HG02840 (cell line): ENCODE measurements around the gene CDH8.
"Not testable (repeated sequence)": the region's sequence is repeated elsewhere in the genome, so short reads cannot be mapped to it uniquely, and the experiment has no call there.

ENCODE experiments used
- ATAC-seq: cut with Tn5 transposase; IDR thresholded peaks from one replicate; pipeline ENCODE4 v1.9.1; 2021; ENCODE audit warnings: mild to moderate bottlenecking, moderate library complexity, moderate number of reproducible peaks; ENCODE audit not compliant: unreplicated experiment, low FRiP score

CDH8 gene

GRCh38 chr16:61871837-61872777 lies 164.1 kb downstream of the CDH8 start:
- ATAC-seq, result no peak

GRCh38 chr16:61862221-61863155 lies 173.8 kb downstream of the CDH8 start:
- no peak for ATAC-seq

- ATAC-seq, result no peak
These were observed 177.2 kb downstream of the CDH8 start for GRCh38 chr16:61858988-61859387.

DNA sequence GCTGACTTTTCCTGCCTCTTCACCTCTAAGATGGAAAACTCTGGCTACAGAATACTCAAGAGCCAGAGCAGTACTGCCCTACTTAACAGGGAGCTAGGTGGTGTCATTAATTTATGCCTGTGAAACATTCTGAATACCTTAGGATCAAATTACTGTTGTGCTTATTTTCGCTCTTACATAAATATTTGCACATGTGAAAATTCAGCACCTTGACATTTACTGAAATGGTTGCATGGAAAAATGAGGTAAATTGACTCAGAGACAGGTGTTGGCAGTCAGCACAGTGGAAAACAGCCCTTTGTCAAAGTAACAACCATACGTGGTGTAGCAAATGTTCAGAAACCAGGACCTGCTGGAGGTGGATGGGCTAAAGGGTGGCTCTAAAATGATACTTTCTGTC lies 193.6 kb downstream of the CDH8 start:
- no peak for ATAC-seq

GRCh38 chr16:61836804-61837393 lies 199.3 kb downstream of the CDH8 start:
- ATAC-seq, result no peak

- no peak for ATAC-seq
These were observed 202.2 kb downstream of the CDH8 start for GRCh38 chr16:61834082-61834481.

DNA sequence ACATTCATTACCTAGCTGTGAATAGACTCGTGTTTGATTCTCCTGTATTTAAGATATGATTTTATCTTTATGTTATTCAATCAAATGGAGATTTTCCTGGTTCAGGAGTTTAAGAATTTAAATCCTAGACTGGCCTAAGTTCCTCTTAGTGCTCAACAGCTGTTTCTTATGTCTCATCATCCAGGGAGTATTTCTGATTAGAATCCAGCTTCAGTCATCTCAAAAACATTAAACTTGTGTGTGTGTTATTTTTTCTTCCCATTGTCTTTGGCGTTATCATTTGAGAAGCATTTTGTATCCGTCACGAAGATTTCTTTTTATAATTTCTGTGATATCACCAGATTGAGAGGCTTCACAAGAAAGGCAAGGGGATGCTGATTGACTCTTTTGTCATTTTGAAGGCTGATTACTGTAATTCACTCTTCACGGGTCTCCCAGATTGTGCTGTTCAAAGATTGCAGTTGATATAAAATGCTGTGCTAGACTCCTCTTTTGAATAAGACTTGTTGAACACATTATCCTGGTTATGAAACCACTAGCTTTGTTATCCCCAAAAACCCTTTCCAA lies 204.8 kb downstream of the CDH8 start:
- no peak for ATAC-seq

- no peak for ATAC-seq
These were observed 206.6 kb downstream of the CDH8 start for GRCh38 chr16:61829631-61830030.

- no peak for ATAC-seq
These were observed 212.9 kb downstream of the CDH8 start for GRCh38 chr16:61823326-61823725.

GRCh38 chr16:61820820-61821219 lies 215.4 kb downstream of the CDH8 start:
- ATAC-seq, result no peak

GRCh38 chr16:61820398-61820797 lies 215.8 kb downstream of the CDH8 start:
- no peak for ATAC-seq

DNA sequence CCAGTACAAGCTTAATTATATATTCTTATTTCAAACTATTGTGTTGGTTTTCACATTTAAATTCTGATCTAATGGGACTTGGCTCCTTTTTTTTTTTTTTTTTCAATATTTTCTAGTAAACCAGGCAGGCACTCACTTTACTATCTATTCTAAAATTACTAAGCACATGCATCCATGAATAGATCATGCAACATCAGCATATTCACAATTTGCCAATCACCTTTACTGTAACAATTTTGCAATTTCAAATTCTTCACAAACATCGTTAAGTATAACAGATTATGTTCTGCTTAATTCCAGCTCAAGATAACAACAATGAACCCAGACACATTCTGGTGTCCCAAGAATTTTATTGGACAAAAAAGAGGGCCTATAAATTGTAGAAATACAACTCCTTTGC lies 217.4 kb downstream of the CDH8 start:
- ATAC-seq, result no peak

- no peak for ATAC-seq
These were observed 218.5 kb downstream of the CDH8 start for GRCh38 chr16:61817583-61818278.

DNA sequence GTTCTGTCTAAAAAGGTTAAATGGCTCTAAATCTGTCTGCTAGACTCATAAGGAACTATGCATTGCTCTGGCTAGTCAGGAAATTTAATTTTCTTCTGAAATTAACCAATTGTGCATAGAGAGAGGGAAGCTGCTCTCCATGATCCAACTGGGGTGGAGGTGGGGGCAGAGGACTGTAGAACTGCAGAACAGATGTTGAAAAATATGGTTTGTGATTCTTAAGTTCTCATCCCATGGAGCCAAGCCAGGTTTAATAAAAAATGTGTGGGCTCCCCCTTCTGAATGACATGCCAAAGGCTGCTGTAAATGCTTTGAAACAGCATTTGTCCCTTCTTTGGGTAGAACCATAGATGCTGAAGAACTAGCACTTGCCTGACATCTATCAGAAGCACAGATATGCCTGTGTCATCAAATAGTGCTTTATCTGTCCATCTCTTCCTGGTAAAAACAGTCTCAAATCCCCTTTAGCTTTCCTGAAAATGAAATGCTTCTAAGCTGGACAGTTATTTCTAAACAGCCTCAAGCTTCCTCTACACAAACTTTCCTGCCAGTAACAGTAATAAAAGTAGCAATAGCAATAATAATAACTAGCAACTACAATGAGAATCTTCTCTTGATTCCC lies 221.4 kb downstream of the CDH8 start:
- no peak for ATAC-seq

GRCh38 chr16:61813339-61813738 lies 222.9 kb downstream of the CDH8 start:
- no peak for ATAC-seq

DNA sequence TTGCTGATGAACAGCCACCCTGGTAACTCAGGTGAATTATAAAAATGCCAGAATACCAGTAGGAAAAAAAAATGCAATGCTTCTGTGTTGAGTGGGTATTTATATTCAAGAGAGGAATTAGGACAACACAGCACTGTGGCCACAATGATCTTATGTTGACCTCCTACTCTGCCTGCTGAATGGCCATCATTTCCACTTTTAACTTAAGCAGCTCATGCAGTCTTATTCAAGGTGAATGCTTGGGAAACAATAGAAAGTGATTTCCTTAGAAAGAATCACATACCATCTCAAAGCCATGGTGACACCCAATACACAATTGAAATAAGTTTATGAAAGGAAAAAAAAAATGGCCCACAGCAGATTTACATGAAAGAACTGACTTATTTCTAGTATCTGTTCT lies 224.0 kb downstream of the CDH8 start:
- no peak for ATAC-seq

DNA sequence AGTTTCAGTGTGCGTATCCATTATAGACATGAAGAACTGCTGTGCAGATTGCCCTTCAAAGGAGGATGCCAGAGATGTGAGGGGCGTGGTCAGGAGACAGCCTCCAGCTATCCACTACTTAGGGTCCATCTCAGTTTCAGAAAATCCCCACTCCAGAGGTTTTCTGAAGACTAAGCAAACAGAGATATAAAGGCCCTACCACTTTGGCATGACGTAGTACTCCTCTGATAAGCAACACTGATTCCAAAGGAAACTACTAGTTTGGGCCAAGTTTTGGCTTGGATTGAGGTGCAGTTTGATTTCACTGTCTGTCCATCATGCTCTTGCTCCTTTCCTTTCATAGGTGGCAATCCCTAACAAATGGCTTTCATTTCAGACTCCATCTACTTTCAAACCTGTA lies 228.7 kb downstream of the CDH8 start:
- no peak for ATAC-seq

GRCh38 chr16:61801217-61801616 lies 235.0 kb downstream of the CDH8 start:
- ATAC-seq, result not testable (repeated sequence)

GRCh38 chr16:61798741-61799140 lies 237.5 kb downstream of the CDH8 start:
- no peak for ATAC-seq
